ENCODE data around the gene HSPA2. TPM values are rescaled to one million over a fixed set of nuclear protein-coding genes. Genes with fewer than 3 reads are reported as not detected.

HSPA2 gene
- total and polyA plus RNA-seq, 2 of the 13 experiments (the other 11 are each of a cell fraction or from before 2014, with no cell fraction given): 0.15 to 0.27 TPM

GRCh38 chr14:64580467-64580866, 39.9 kb downstream of the HSPA2 start:
- in situ Hi-C loops (cut with HindIII; ENCODE audit: extremely low pct_ligation_motif_present, low pct_unique_long_range_greater_than_20kb): no loop called here

More at GRCh38 chr14:64580467-64580866, 39.9 kb downstream of the HSPA2 start:
- H3K4me1 ChIP-seq (ENCODE audit: insufficient read depth, low read length): no peaks in the 10 kb centered on the region
- H3K27me3 ChIP-seq (ENCODE audit: control insufficient read depth in 1 of 2, insufficient read depth in 2 of 2, low read length in 2 of 2): peaks cover 0 to 6% of the 10 kb centered on the region in 2 experiments; a peak in 1 of 5 replicates
- ChIA-PET CTCF (ENCODE audit: low intra/inter-chr PET ratio, low total read pairs) (no interaction called here), POLR2A (no interaction called here)
- H3K79me2 ChIP-seq (ENCODE audit: insufficient read depth, low read length): no peaks in the 10 kb centered on the region
- BruUV-seq (replicated peaks): no TSS peak
- no peak overlapping the region for H3K4me2 ChIP-seq (ENCODE audit: low read depth, low read length)
- DNase-seq (ENCODE audit: low spot score): no peak
- no peak for ATAC-seq
- no peak overlapping the region for H2AFZ ChIP-seq (ENCODE audit: low read length)
- intact Hi-C loops (cut with micrococcal nuclease; ENCODE audit: unreplicated experiment): no loop called here
- no peak overlapping the region for H3K27ac ChIP-seq (ENCODE audit: extremely low read length, insufficient read depth, low read length)
- no peaks in the 10 kb centered on the region for H3K9me3 ChIP-seq (ENCODE audit: low read length)
- WGBS (ENCODE audit: low lambda C conversion rate): 75% methylated on average over 7 of the region's 7 CpGs
- no peak for FAIRE-seq
- no peaks in the 10 kb centered on the region for H3K36me3 ChIP-seq (replicated peaks in 1 of 2; ENCODE audit: control insufficient read depth in 1 of 2, insufficient read depth in 2 of 2, low read length in 2 of 2)
- TF ChIP-seq KDM5A (IDR thresholded peaks at IDR 0.05; ENCODE audit: borderline replicate concordance, low read length): no peak
- no peak for TF ChIP-seq XRCC5 (optimal IDR thresholded peaks at IDR 0.05; ENCODE audit: low read length)
- no peak for TF ChIP-seq PBX3 (CRISPR knock-in tag; IDR thresholded peaks at IDR 0.05; ENCODE audit: borderline replicate concordance)
- TF ChIP-seq KLF15 (CRISPR knock-in tag; IDR thresholded peaks at IDR 0.05; ENCODE audit: borderline replicate concordance): no peak
- TF ChIP-seq SSRP1 (CRISPR knock-in tag; IDR thresholded peaks at IDR 0.05): no peak
- TF ChIP-seq ZIK1 (CRISPR knock-in tag; IDR thresholded peaks at IDR 0.05; ENCODE audit: borderline replicate concordance, low read depth): no peak
- TF ChIP-seq NR3C1 (CRISPR knock-in tag; IDR thresholded peaks at IDR 0.05): no peak
- TF ChIP-seq JDP2 (CRISPR knock-in tag; IDR thresholded peaks at IDR 0.05; ENCODE audit: borderline replicate concordance): no peak
- no peak for TF ChIP-seq SYNCRIP (IDR thresholded peaks at IDR 0.05; ENCODE audit: insufficient read depth, low read depth, low read length)
- TF ChIP-seq THAP7 (CRISPR knock-in tag; IDR thresholded peaks at IDR 0.05): no peak
- TF ChIP-seq EED (CRISPR knock-in tag; IDR thresholded peaks at IDR 0.05): no peak
- TF ChIP-seq ZNF414 (CRISPR knock-in tag; IDR thresholded peaks at IDR 0.05): no peak
- no peak for TF ChIP-seq SMYD3 (CRISPR knock-in tag; IDR thresholded peaks at IDR 0.05)
- H3K9ac ChIP-seq (ENCODE audit: insufficient read depth, low read depth, low read length): no peak overlapping the region
- H3K4me3 ChIP-seq (replicated peaks in 1 of 3; ENCODE audit: insufficient read depth in 1 of 3, low read depth in 2 of 3, low read length in 3 of 3): no peak overlapping the region
- H4K20me1 ChIP-seq (ENCODE audit: insufficient read depth, low read length): no peaks in the 10 kb centered on the region
